Panc1 (cell line): ENCODE data around the gene SLC6A8.
"Not testable (repeated sequence)": the region's sequence is repeated elsewhere in the genome, so short reads cannot be mapped to it uniquely, and the experiment has no call there.

ENCODE experiments used
- POLR2AphosphoS5 ChIP-seq: IDR thresholded peaks from 2 replicates; pipeline ENCODE4 v1.6.1; 2012; ENCODE audit warnings: mild to moderate bottlenecking, low read depth, low read length, moderate library complexity
- SIN3A ChIP-seq: IDR thresholded peaks from 2 replicates; pipeline ENCODE4 v1.6.1; 2012; ENCODE audit warnings: low read depth, mild to moderate bottlenecking, low read length, moderate library complexity, borderline replicate concordance; ENCODE audit not compliant: insufficient read depth
- TF ChIP-seq, protein P1 (sequence below): fragments of 450-650 bp; IDR thresholded peaks from 2 replicates; pipeline ENCODE4 v1.5.1; 2017; ENCODE audit warnings: mild to moderate bottlenecking
- TF ChIP-seq, protein P2 (sequence below), 2 experiments: IDR thresholded peaks; 2 replicates each; pipeline ENCODE4 v1.6.1; 2011 to 2012; ENCODE audit warnings: low read depth in 2 of 2, control low read depth in 1 of 2, low read length in 1 of 2, mild to moderate bottlenecking in 1 of 2, moderate library complexity in 1 of 2; ENCODE audit not compliant: insufficient read depth in 1 of 2

DNA sequence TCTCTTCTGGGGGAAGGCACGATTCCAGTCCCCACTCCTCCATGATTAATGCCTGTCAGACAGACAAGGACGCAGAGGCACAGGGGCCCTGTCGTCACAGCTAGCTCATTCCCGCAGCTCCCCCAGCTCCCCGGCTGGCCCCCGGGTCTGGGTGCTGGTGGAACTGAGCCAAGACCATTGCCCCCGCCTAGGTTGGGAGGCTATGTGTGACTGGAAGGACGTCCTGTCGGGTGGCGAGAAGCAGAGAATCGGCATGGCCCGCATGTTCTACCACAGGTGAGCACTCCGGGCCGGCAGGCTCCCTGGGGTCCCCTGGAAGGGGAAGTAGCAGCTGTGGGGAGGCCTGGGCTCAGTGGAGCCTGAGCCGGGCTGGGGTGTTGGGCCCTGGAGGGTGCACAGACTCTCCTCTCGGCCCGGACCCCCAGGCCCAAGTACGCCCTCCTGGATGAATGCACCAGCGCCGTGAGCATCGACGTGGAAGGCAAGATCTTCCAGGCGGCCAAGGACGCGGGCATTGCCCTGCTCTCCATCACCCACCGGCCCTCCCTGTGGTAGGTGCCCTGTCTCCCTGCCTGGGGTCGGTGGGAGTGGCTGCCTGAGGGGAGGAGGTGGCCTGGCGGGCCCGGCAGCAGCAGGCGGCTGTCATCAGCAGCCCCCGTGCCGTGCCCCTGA is 55.2 kb downstream of the SLC6A8 start:
- TF ChIP-seq, protein P1, sequence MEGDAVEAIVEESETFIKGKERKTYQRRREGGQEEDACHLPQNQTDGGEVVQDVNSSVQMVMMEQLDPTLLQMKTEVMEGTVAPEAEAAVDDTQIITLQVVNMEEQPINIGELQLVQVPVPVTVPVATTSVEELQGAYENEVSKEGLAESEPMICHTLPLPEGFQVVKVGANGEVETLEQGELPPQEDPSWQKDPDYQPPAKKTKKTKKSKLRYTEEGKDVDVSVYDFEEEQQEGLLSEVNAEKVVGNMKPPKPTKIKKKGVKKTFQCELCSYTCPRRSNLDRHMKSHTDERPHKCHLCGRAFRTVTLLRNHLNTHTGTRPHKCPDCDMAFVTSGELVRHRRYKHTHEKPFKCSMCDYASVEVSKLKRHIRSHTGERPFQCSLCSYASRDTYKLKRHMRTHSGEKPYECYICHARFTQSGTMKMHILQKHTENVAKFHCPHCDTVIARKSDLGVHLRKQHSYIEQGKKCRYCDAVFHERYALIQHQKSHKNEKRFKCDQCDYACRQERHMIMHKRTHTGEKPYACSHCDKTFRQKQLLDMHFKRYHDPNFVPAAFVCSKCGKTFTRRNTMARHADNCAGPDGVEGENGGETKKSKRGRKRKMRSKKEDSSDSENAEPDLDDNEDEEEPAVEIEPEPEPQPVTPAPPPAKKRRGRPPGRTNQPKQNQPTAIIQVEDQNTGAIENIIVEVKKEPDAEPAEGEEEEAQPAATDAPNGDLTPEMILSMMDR = not testable (repeated sequence)
- not testable (repeated sequence) for TF ChIP-seq POLR2AphosphoS5, SIN3A
- TF ChIP-seq, protein P2, sequence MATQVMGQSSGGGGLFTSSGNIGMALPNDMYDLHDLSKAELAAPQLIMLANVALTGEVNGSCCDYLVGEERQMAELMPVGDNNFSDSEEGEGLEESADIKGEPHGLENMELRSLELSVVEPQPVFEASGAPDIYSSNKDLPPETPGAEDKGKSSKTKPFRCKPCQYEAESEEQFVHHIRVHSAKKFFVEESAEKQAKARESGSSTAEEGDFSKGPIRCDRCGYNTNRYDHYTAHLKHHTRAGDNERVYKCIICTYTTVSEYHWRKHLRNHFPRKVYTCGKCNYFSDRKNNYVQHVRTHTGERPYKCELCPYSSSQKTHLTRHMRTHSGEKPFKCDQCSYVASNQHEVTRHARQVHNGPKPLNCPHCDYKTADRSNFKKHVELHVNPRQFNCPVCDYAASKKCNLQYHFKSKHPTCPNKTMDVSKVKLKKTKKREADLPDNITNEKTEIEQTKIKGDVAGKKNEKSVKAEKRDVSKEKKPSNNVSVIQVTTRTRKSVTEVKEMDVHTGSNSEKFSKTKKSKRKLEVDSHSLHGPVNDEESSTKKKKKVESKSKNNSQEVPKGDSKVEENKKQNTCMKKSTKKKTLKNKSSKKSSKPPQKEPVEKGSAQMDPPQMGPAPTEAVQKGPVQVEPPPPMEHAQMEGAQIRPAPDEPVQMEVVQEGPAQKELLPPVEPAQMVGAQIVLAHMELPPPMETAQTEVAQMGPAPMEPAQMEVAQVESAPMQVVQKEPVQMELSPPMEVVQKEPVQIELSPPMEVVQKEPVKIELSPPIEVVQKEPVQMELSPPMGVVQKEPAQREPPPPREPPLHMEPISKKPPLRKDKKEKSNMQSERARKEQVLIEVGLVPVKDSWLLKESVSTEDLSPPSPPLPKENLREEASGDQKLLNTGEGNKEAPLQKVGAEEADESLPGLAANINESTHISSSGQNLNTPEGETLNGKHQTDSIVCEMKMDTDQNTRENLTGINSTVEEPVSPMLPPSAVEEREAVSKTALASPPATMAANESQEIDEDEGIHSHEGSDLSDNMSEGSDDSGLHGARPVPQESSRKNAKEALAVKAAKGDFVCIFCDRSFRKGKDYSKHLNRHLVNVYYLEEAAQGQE (IDR thresholded peaks at IDR 0.05; ENCODE audit: insufficient read depth in 1 of 2, low read depth in 2 of 2, low read length in 1 of 2) = not testable (repeated sequence)
